Muscle of leg (tissue), 11 donors: Measurements from ENCODE around the gene ERF. TPM values are rescaled to one million over a fixed set of nuclear protein-coding genes. Genes with fewer than 3 reads are reported as not detected.
"Not testable (repeated sequence)": the region's sequence is repeated elsewhere in the genome, so short reads cannot be mapped to it uniquely, and the experiment has no call there.

Experiments
- DNase-seq: peaks from one replicate; pipeline ENCODE4 v3.0.0; 2013
- H3K27ac ChIP-seq: one replicate; pipeline ENCODE4 v1.5.1; 2013; ENCODE audit warnings: mild to moderate bottlenecking, low read length, control low read depth
- H3K27me3 ChIP-seq: one replicate; pipeline ENCODE4 v1.6.1; 2013; ENCODE audit warnings: low read length; ENCODE audit not compliant: control insufficient read depth, insufficient read depth
- H3K36me3 ChIP-seq: one replicate; pipeline ENCODE4 v1.6.1; 2013; ENCODE audit warnings: low read length; ENCODE audit not compliant: control insufficient read depth, insufficient read depth
- H3K4me1 ChIP-seq: one replicate; pipeline ENCODE4 v1.6.1; 2013; ENCODE audit warnings: low read length; ENCODE audit not compliant: control insufficient read depth, insufficient read depth
- H3K4me3 ChIP-seq: one replicate; pipeline ENCODE4 v1.5.1; 2013; ENCODE audit warnings: low read length, control low read depth
- H3K9me3 ChIP-seq: replicated peaks from 2 replicates; pipeline ENCODE4 v1.6.1; 2013; ENCODE audit warnings: low read depth, low read length; ENCODE audit not compliant: control insufficient read depth
- WGBS: methylation state at CpG from one replicate; pipeline ENCODE4 v1.1.5; 2013; ENCODE audit warnings: missing lambda C conversion rate; ENCODE audit not compliant: insufficient coverage; 5-methylcytosine and 5-hydroxymethylcytosine counted together
- polyA plus RNA-seq, 8 donors: library from polyadenylated mRNA; unstranded; fragments of 120-200 nt; gene quantifications; one replicate each; pipeline versions ENCODE4 v1.2.1 to v1.2.3, GENCODE V29; 2013; ENCODE audit warnings: inconsistent platforms in 1 of 8, low replicate concordance in 1 of 8; ENCODE audit not compliant: insufficient read length in 8 of 8, insufficient read depth in 1 of 8
- total RNA-seq: library from RNA; stranded (reverse); fragments of 120-200 nt; gene quantifications from one replicate; pipeline ENCODE4 v1.2.4, GENCODE V29; 2013

Gene ERF
- total and polyA plus RNA-seq, 9 donors: 17.3 to 51.6 (median 37.6) TPM

GRCh38 chr19:42270346-42271044 is 15.6 kb upstream of the ERF start:
- 30% methylated on average over 2 of the region's 18 CpGs for WGBS
- Histone ChIP-seq H3K9me3 (no peaks in the 10 kb centered on the region), H3K4me1 (peaks cover 26% of the 10 kb centered on the region), H3K27me3 (no peaks in the 10 kb centered on the region), H3K36me3 (peaks cover 39% of the 10 kb centered on the region), H3K27ac (peak overlapping the region; percentile 94), H3K4me3 (peak overlapping the region; percentile 71)
- DNase-seq: peak; percentile 60

- Histone ChIP-seq H3K4me3 (peak overlapping the region; percentile 71), H3K9me3 (no peaks in the 10 kb centered on the region), H3K27ac (peak overlapping the region; percentile 94), H3K27me3 (no peaks in the 10 kb centered on the region), H3K36me3 (peaks cover 32% of the 10 kb centered on the region), H3K4me1 (peaks cover 26% of the 10 kb centered on the region)
- DNase-seq: peak; percentile 39
- WGBS: 35% methylated on average over 9 of the region's 10 CpGs
Observed at GRCh38 chr19:42269478-42270345, 14.8 kb upstream of the ERF start.

GRCh38 chr19:42268704-42269477 is 14.0 kb upstream of the ERF start, which contains the start of gene CIC:
TSS of gene CIC (plus strand) at chr19:42269252. CDS start at chr19:42271784, 2,532 bp downstream.
- Histone ChIP-seq H3K4me1 (peaks cover 26% of the 10 kb centered on the region), H3K36me3 (peaks cover 24% of the 10 kb centered on the region), H3K9me3 (no peaks in the 10 kb centered on the region), H3K27me3 (no peaks in the 10 kb centered on the region), H3K4me3 (peak within 1 kb of the TSS; percentile 84), H3K27ac (peak within 1 kb of the TSS; percentile 100)
- peak; percentile 100 for DNase-seq
- 0% methylated on average over 33 of the region's 52 CpGs for WGBS

GRCh38 chr19:42268142-42268703 is 13.3 kb upstream of the ERF start:
- H3K4me1 ChIP-seq: peaks cover 26% of the 10 kb centered on the region
- 0% methylated on average over 41 of the region's 46 CpGs for WGBS
- peak overlapping the region; percentile 100 for H3K27ac ChIP-seq
- peak; percentile 100 for DNase-seq
- no peaks in the 10 kb centered on the region for H3K9me3 ChIP-seq
- peak overlapping the region; percentile 84 for H3K4me3 ChIP-seq
- H3K27me3 ChIP-seq: no peaks in the 10 kb centered on the region
- peaks cover 18% of the 10 kb centered on the region for H3K36me3 ChIP-seq

GRCh38 chr19:42267644-42268141 is 12.8 kb upstream of the ERF start:
- Histone ChIP-seq H3K9me3 (no peaks in the 10 kb centered on the region), H3K36me3 (peaks cover 12% of the 10 kb centered on the region), H3K4me3 (peak overlapping the region; percentile 84), H3K4me1 (peaks cover 26% of the 10 kb centered on the region), H3K27me3 (no peaks in the 10 kb centered on the region), H3K27ac (peak overlapping the region; percentile 100)
- DNase-seq: no peak
- 3% methylated on average over 8 of the region's 13 CpGs for WGBS

GRCh38 chr19:42266928-42267603 is 12.1 kb upstream of the ERF start:
- WGBS: 83% methylated on average over 2 of the region's 25 CpGs
- DNase-seq: peak; percentile 2
- H3K27me3 ChIP-seq, H3K4me3 ChIP-seq, H3K36me3 ChIP-seq, H3K9me3 ChIP-seq: not testable (repeated sequence)
- peaks cover 26% of the 10 kb centered on the region for H3K4me1 ChIP-seq
- H3K27ac ChIP-seq: peak overlapping the region; percentile 100

GRCh38 chr19:42266105-42266504 is 11.2 kb upstream of the ERF start:
- WGBS: no CpG with 5 or more reads among the region's 4 CpGs
- not testable (repeated sequence) for H3K27ac ChIP-seq, H3K9me3 ChIP-seq, H3K36me3 ChIP-seq, H3K4me3 ChIP-seq, DNase-seq, H3K27me3 ChIP-seq
- peaks cover 21% of the 10 kb centered on the region for H3K4me1 ChIP-seq

GRCh38 chr19:42261763-42262162 is 6.8 kb upstream of the ERF start:
- no peak overlapping the region for H3K4me3 ChIP-seq
- H3K36me3 ChIP-seq: no peaks in the 10 kb centered on the region
- WGBS: no CpG with 5 or more reads among the region's 3 CpGs
- DNase-seq: no peak
- no peak overlapping the region for H3K27ac ChIP-seq
- H3K9me3 ChIP-seq: no peaks in the 10 kb centered on the region
- H3K27me3 ChIP-seq: no peaks in the 10 kb centered on the region
- H3K4me1 ChIP-seq: peaks cover 2% of the 10 kb centered on the region

GRCh38 chr19:42257842-42258241 is 2.9 kb upstream of the ERF start:
- 83% methylated on average over 2 of the region's 3 CpGs for WGBS
- H3K36me3 ChIP-seq, H3K4me3 ChIP-seq, H3K27me3 ChIP-seq, DNase-seq, H3K9me3 ChIP-seq, H3K27ac ChIP-seq: not testable (repeated sequence)
- peaks cover 14% of the 10 kb centered on the region for H3K4me1 ChIP-seq
